ENCODE results near the gene LTF. TPM values are rescaled to one million over a fixed set of nuclear protein-coding genes. Genes with fewer than 3 reads are reported as not detected.

The LTF gene
- total RNA-seq, 1 experiment from 2014 or later: not detected

- TF ChIP-seq CEBPB (IDR thresholded peaks at IDR 0.05; ENCODE audit: low read depth): no peak
- TF ChIP-seq SIN3A (IDR thresholded peaks at IDR 0.05; ENCODE audit: low read depth): no peak
- no peak for TF ChIP-seq SRF (IDR thresholded peaks at IDR 0.05; ENCODE audit: low read depth)
- no peak for TF ChIP-seq RAD21 (IDR thresholded peaks at IDR 0.05; ENCODE audit: low read depth)
- TF ChIP-seq TCF7L2 (IDR thresholded peaks at IDR 0.05; ENCODE audit: borderline replicate concordance, extremely low read depth, insufficient read depth, insufficient read length): no peak
- TF ChIP-seq, protein P1, sequence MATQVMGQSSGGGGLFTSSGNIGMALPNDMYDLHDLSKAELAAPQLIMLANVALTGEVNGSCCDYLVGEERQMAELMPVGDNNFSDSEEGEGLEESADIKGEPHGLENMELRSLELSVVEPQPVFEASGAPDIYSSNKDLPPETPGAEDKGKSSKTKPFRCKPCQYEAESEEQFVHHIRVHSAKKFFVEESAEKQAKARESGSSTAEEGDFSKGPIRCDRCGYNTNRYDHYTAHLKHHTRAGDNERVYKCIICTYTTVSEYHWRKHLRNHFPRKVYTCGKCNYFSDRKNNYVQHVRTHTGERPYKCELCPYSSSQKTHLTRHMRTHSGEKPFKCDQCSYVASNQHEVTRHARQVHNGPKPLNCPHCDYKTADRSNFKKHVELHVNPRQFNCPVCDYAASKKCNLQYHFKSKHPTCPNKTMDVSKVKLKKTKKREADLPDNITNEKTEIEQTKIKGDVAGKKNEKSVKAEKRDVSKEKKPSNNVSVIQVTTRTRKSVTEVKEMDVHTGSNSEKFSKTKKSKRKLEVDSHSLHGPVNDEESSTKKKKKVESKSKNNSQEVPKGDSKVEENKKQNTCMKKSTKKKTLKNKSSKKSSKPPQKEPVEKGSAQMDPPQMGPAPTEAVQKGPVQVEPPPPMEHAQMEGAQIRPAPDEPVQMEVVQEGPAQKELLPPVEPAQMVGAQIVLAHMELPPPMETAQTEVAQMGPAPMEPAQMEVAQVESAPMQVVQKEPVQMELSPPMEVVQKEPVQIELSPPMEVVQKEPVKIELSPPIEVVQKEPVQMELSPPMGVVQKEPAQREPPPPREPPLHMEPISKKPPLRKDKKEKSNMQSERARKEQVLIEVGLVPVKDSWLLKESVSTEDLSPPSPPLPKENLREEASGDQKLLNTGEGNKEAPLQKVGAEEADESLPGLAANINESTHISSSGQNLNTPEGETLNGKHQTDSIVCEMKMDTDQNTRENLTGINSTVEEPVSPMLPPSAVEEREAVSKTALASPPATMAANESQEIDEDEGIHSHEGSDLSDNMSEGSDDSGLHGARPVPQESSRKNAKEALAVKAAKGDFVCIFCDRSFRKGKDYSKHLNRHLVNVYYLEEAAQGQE (IDR thresholded peaks at IDR 0.05; ENCODE audit: low read depth): no peak
- no peak for TF ChIP-seq CBX3 (IDR thresholded peaks at IDR 0.05; ENCODE audit: low read depth)
- no peak for TF ChIP-seq EZH2phosphoT487 (IDR thresholded peaks at IDR 0.05; ENCODE audit: borderline replicate concordance)
Measured at GRCh38 chr3:46501702-46502101, 37.0 kb upstream of the LTF start (continued).

GRCh38 chr3:46500656-46501635 is 36.2 kb upstream of the LTF start:
- Histone ChIP-seq H3K27ac (ENCODE audit: low read depth, low read length) (no peak overlapping the region), H3K79me2 (ENCODE audit: insufficient read depth, low read length) (no peaks in the 10 kb centered on the region), H3K4me3 (replicated peaks in 1 of 2; ENCODE audit: low read depth in 1 of 2, low read length in 2 of 2) (no peak overlapping the region), H2AFZ (ENCODE audit: low read depth, low read length, poor library complexity, severe bottlenecking) (no peak overlapping the region), H4K20me1 (ENCODE audit: insufficient read depth) (no peaks in the 10 kb centered on the region), H3K4me2 (ENCODE audit: low read length) (no peak overlapping the region), H3K4me1 (ENCODE audit: control insufficient read depth in 1 of 2, insufficient read depth in 2 of 2, low read length in 2 of 2) (no peaks in the 10 kb centered on the region), H3K9me3 (ENCODE audit: control insufficient read depth in 1 of 2, insufficient read depth in 1 of 2, low read depth in 1 of 2, low read length in 2 of 2) (no peaks in the 10 kb centered on the region), H3K36me3 (ENCODE audit: control insufficient read depth in 1 of 2, insufficient read depth in 2 of 2, low read length in 2 of 2) (no peaks in the 10 kb centered on the region), H3K27me3 (ENCODE audit: insufficient read depth, low read length) (no peaks in the 10 kb centered on the region), H3K9ac (ENCODE audit: low read length) (no peak overlapping the region), H3K9me2 (ENCODE audit: insufficient read depth) (no peaks in the 10 kb centered on the region)
- ChIA-PET RAD21 (ENCODE audit: low non-redundant PET in 1 of 2, low total read pairs in 2 of 2, uncharacterized antibody in 2 of 2, unreplicated experiment in 2 of 2) (no interaction called here), CTCF (interaction anchor here (4.5 kb wide), 1 partner anchor 12 kb away, joined by 23 read pairs; no protein-coding TSS in a partner anchor), POLR2A (interaction anchor here (1.1 kb wide), 1 partner anchor 12 kb away, joined by 3 read pairs; no protein-coding TSS in a partner anchor)
- no peak for ATAC-seq
- intact Hi-C loops (cut with micrococcal nuclease): no loop called here
- BruUV-seq (replicated peaks): no TSS peak
- no peak for DNase-seq (ENCODE audit: low read depth, low spot score)
- TF ChIP-seq ZNF274 (IDR thresholded peaks at IDR 0.05; ENCODE audit: low read depth, low read length): no peak
- no peak for TF ChIP-seq RAD21 (IDR thresholded peaks at IDR 0.05; ENCODE audit: low read depth)
- TF ChIP-seq JUND (IDR thresholded peaks at IDR 0.05): no peak
- TF ChIP-seq ELF1 (IDR thresholded peaks at IDR 0.05; ENCODE audit: borderline replicate concordance, low read depth): no peak
- no peak for TF ChIP-seq YY1 (IDR thresholded peaks at IDR 0.05; ENCODE audit: extremely low read depth, insufficient replicate concordance, low read depth, low read length)
- TF ChIP-seq, protein P2, sequence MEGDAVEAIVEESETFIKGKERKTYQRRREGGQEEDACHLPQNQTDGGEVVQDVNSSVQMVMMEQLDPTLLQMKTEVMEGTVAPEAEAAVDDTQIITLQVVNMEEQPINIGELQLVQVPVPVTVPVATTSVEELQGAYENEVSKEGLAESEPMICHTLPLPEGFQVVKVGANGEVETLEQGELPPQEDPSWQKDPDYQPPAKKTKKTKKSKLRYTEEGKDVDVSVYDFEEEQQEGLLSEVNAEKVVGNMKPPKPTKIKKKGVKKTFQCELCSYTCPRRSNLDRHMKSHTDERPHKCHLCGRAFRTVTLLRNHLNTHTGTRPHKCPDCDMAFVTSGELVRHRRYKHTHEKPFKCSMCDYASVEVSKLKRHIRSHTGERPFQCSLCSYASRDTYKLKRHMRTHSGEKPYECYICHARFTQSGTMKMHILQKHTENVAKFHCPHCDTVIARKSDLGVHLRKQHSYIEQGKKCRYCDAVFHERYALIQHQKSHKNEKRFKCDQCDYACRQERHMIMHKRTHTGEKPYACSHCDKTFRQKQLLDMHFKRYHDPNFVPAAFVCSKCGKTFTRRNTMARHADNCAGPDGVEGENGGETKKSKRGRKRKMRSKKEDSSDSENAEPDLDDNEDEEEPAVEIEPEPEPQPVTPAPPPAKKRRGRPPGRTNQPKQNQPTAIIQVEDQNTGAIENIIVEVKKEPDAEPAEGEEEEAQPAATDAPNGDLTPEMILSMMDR (IDR thresholded peaks at IDR 0.05 in 2 of 3, conservative IDR thresholded peaks at IDR 0.05 in 1 of 3; ENCODE audit: borderline replicate concordance in 1 of 3, insufficient read depth in 1 of 3, low read depth in 2 of 3, low read length in 2 of 3): no peak
- TF ChIP-seq, protein P1 (IDR thresholded peaks at IDR 0.05; ENCODE audit: low read depth): no peak
- no peak for TF ChIP-seq FOSL1 (IDR thresholded peaks at IDR 0.05; ENCODE audit: low read depth)
